ENCODE data around the gene RANBP10.

The RANBP10 gene

GRCh38 chr16:67825906-67826305, 19.5 kb upstream of the RANBP10 start:
- DNase-seq (ENCODE audit: low read depth in 1 of 2, low spot score in 1 of 2): no peak
- Histone ChIP-seq H3K4me3 (replicated peaks; ENCODE audit: insufficient read depth, low read length) (no peak overlapping the region), H3K27ac (replicated peaks) (no peak overlapping the region), H3K27me3 (ENCODE audit: insufficient read depth, poor library complexity, severe bottlenecking) (no peaks in the 10 kb centered on the region)
- TF ChIP-seq POLR2AphosphoS5 (IDR thresholded peaks at IDR 0.05; ENCODE audit: low read depth) (no peak), SPI1 (IDR thresholded peaks at IDR 0.05; ENCODE audit: borderline replicate concordance, low read depth) (no peak), GABPA (IDR thresholded peaks at IDR 0.05; ENCODE audit: low read depth) (no peak)
- TF ChIP-seq, protein P1, sequence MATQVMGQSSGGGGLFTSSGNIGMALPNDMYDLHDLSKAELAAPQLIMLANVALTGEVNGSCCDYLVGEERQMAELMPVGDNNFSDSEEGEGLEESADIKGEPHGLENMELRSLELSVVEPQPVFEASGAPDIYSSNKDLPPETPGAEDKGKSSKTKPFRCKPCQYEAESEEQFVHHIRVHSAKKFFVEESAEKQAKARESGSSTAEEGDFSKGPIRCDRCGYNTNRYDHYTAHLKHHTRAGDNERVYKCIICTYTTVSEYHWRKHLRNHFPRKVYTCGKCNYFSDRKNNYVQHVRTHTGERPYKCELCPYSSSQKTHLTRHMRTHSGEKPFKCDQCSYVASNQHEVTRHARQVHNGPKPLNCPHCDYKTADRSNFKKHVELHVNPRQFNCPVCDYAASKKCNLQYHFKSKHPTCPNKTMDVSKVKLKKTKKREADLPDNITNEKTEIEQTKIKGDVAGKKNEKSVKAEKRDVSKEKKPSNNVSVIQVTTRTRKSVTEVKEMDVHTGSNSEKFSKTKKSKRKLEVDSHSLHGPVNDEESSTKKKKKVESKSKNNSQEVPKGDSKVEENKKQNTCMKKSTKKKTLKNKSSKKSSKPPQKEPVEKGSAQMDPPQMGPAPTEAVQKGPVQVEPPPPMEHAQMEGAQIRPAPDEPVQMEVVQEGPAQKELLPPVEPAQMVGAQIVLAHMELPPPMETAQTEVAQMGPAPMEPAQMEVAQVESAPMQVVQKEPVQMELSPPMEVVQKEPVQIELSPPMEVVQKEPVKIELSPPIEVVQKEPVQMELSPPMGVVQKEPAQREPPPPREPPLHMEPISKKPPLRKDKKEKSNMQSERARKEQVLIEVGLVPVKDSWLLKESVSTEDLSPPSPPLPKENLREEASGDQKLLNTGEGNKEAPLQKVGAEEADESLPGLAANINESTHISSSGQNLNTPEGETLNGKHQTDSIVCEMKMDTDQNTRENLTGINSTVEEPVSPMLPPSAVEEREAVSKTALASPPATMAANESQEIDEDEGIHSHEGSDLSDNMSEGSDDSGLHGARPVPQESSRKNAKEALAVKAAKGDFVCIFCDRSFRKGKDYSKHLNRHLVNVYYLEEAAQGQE (IDR thresholded peaks at IDR 0.05; ENCODE audit: insufficient replicate concordance, low read depth): no peak
- TF ChIP-seq, protein P2, sequence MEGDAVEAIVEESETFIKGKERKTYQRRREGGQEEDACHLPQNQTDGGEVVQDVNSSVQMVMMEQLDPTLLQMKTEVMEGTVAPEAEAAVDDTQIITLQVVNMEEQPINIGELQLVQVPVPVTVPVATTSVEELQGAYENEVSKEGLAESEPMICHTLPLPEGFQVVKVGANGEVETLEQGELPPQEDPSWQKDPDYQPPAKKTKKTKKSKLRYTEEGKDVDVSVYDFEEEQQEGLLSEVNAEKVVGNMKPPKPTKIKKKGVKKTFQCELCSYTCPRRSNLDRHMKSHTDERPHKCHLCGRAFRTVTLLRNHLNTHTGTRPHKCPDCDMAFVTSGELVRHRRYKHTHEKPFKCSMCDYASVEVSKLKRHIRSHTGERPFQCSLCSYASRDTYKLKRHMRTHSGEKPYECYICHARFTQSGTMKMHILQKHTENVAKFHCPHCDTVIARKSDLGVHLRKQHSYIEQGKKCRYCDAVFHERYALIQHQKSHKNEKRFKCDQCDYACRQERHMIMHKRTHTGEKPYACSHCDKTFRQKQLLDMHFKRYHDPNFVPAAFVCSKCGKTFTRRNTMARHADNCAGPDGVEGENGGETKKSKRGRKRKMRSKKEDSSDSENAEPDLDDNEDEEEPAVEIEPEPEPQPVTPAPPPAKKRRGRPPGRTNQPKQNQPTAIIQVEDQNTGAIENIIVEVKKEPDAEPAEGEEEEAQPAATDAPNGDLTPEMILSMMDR (IDR thresholded peaks at IDR 0.05; ENCODE audit: insufficient read depth, low read length): no peak

DNA sequence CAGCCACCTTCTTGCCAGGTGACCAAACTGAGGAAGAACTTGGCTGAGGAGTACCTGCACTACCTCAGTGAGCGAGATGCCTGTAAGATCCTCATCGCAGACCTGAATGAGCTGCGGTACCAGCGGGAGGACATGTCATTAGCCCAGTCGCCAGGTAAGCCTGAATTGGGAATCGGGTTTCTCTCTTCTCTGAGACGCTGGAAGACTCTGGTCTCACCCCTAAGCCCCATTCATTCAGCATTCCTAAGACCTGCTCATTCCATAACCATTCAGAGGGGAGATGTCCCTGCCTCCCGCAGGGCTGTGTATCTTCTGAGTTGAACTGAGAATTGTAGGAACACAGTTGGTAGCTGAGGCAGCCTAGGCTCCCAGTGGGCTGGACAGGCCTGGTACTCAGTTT, 18.8 kb upstream of the RANBP10 start:
- no peak for DNase-seq (ENCODE audit: low read depth in 1 of 2, low spot score in 1 of 2)
- TF ChIP-seq, protein P2 (IDR thresholded peaks at IDR 0.05; ENCODE audit: insufficient read depth, low read length): no peak
- TF ChIP-seq, protein P1 (IDR thresholded peaks at IDR 0.05; ENCODE audit: insufficient replicate concordance, low read depth): no peak
- no peak for TF ChIP-seq GABPA (IDR thresholded peaks at IDR 0.05; ENCODE audit: low read depth)
- TF ChIP-seq SPI1 (IDR thresholded peaks at IDR 0.05; ENCODE audit: borderline replicate concordance, low read depth): no peak
- TF ChIP-seq POLR2AphosphoS5 (IDR thresholded peaks at IDR 0.05; ENCODE audit: low read depth): no peak

DNA sequence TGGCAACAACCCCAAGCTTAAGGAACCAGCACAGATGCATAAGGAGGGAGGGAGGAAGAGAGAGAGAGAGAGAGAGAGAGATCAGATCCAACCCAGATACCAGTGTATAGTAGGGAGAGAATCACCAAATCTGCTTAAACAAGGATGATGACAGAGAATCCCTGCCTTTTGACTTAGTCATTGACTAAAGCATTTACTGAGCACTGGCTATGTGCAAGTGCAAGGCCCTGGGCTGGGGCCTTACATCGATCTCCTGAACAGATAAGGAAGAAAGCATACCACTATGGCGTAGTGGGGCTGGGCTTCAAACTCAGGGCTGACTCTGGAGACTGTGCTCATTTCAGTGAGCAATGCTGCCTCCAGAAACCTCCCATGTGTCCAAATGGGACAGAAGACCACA, 16.2 kb upstream of the RANBP10 start:
- no peak for DNase-seq (ENCODE audit: low read depth in 1 of 2, low spot score in 1 of 2)
- H3K4me3 ChIP-seq (replicated peaks; ENCODE audit: insufficient read depth, low read length): no peak overlapping the region
- no peak for TF ChIP-seq GABPA (IDR thresholded peaks at IDR 0.05; ENCODE audit: low read depth)
- TF ChIP-seq, protein P2 (IDR thresholded peaks at IDR 0.05; ENCODE audit: insufficient read depth, low read length): no peak
- TF ChIP-seq, protein P1 (IDR thresholded peaks at IDR 0.05; ENCODE audit: insufficient replicate concordance, low read depth): no peak
- TF ChIP-seq SPI1 (IDR thresholded peaks at IDR 0.05; ENCODE audit: borderline replicate concordance, low read depth): no peak
- TF ChIP-seq POLR2AphosphoS5 (IDR thresholded peaks at IDR 0.05; ENCODE audit: low read depth): no peak
- H3K27me3 ChIP-seq (ENCODE audit: insufficient read depth, poor library complexity, severe bottlenecking): no peaks in the 10 kb centered on the region
- H3K27ac ChIP-seq (replicated peaks): no peak overlapping the region

More for the DNA sequence above, 18.8 kb upstream of the RANBP10 start:
- Histone ChIP-seq H3K4me3 (replicated peaks; ENCODE audit: insufficient read depth, low read length) (no peak overlapping the region), H3K27me3 (ENCODE audit: insufficient read depth, poor library complexity, severe bottlenecking) (no peaks in the 10 kb centered on the region), H3K27ac (replicated peaks) (no peak overlapping the region)

Measured in HL-60 (cell line).